SU-DHL-6 (cell line): ENCODE results near the gene AKAP6.

ENCODE experiments used
- H2AFZ ChIP-seq: fragments of 200-600 bp; sonication (generic); 2 replicates; pipeline ENCODE4 v1.6.1; 2014; ENCODE audit warnings: low read depth, mild to moderate bottlenecking, moderate library complexity, mixed read lengths, antibody characterized with exemption, low read length; ENCODE audit not compliant: severe bottlenecking
- H3F3A ChIP-seq: fragments of 200-600 bp; shearing (Covaris generic); 2 replicates; pipeline ENCODE4 v1.6.0; 2016; ENCODE audit warnings: antibody characterized with exemption, mild to moderate bottlenecking; ENCODE audit not compliant: insufficient read depth
- H3K27ac ChIP-seq: fragments of 200-600 bp; sonication (generic); 2 replicates; pipeline ENCODE4 v1.5.1; 2016; ENCODE audit warnings: low read depth, mild to moderate bottlenecking, low read length, moderate library complexity, mixed read lengths
- H3K27me3 ChIP-seq: fragments of 200-600 bp; sonication (generic), shearing (Covaris generic); 2 replicates; pipeline ENCODE4 v1.6.0; 2014; ENCODE audit warnings: mild to moderate bottlenecking, low read length
- H3K36me3 ChIP-seq: fragments of 200-600 bp; sonication (generic); 2 replicates; pipeline ENCODE4 v1.6.1; 2014; ENCODE audit warnings: mild to moderate bottlenecking, low read length, mixed read lengths
- H3K4me2 ChIP-seq: fragments of 300-600, 200-600 bp; shearing (Covaris generic), sonication (generic); 2 replicates; pipeline ENCODE4 v1.6.0; 2014; ENCODE audit warnings: low read length, low read depth, mild to moderate bottlenecking; ENCODE audit not compliant: poor library complexity, severe bottlenecking
- H3K4me3 ChIP-seq: fragments of 200-600 bp; sonication (generic); 2 replicates; pipeline ENCODE4 v1.5.1; 2014; ENCODE audit warnings: antibody characterized with exemption, low read length, mild to moderate bottlenecking, mixed read lengths; ENCODE audit not compliant: insufficient read depth, poor library complexity, severe bottlenecking
- H3K79me2 ChIP-seq: fragments of 200-600 bp; sonication (generic); 2 replicates; pipeline ENCODE4 v1.6.1; 2014; ENCODE audit warnings: mild to moderate bottlenecking, low read length, moderate library complexity; ENCODE audit not compliant: insufficient read depth
- H3K9ac ChIP-seq: fragments of 200-600 bp; sonication (generic); 2 replicates; pipeline ENCODE4 v1.7.0; 2014; ENCODE audit warnings: mild to moderate bottlenecking, low read length
- H3K9me2 ChIP-seq: fragments of 200-600 bp; sonication (generic); replicated peaks from 2 replicates; pipeline ENCODE4 v1.6.1; 2014; ENCODE audit warnings: low read length; ENCODE audit not compliant: insufficient read depth
- H3K9me3 ChIP-seq: fragments of 200-600 bp; sonication (generic); 2 replicates; pipeline ENCODE4 v1.6.1; 2014; ENCODE audit warnings: low read length, mixed read lengths; ENCODE audit not compliant: insufficient read depth
- H4K20me1 ChIP-seq: fragments of 200-600 bp; sonication (generic); 2 replicates; pipeline ENCODE4 v1.6.1; 2014; ENCODE audit warnings: low read depth, mild to moderate bottlenecking, antibody characterized with exemption, low read length, moderate library complexity, mixed read lengths
- CTCF ChIP-seq: fragments of 200-600 bp; sonication (generic); IDR thresholded peaks from one replicate; pipeline ENCODE4 v1.5.1; 2017; ENCODE audit warnings: antibody characterized with exemption, mild to moderate bottlenecking, low read length, moderate library complexity; ENCODE audit not compliant: insufficient read depth, poor library complexity, severe bottlenecking
- EZH2phosphoT487 ChIP-seq: fragments of 200-600 bp; sonication (generic), shearing (Covaris generic); conservative IDR thresholded peaks from 2 replicates; pipeline ENCODE4 v1.6.1; 2018; ENCODE audit warnings: mild to moderate bottlenecking, antibody characterized with exemption, low read length, moderate library complexity, mixed read lengths

Gene AKAP6

GRCh38 chr14:32607399-32607798 lies 278.3 kb downstream of the AKAP6 start:
- Histone ChIP-seq H4K20me1 (no peaks in the 10 kb centered on the region), H3F3A (no peaks in the 10 kb centered on the region), H3K27me3 (no peaks in the 10 kb centered on the region), H3K4me3 (no peak overlapping the region), H3K4me2 (no peak overlapping the region), H3K9me3 (no peaks in the 10 kb centered on the region), H3K36me3 (no peaks in the 10 kb centered on the region), H2AFZ (no peak overlapping the region), H3K9me2 (no peaks in the 10 kb centered on the region), H3K27ac (no peak overlapping the region), H3K9ac (no peak overlapping the region), H3K79me2 (no peaks in the 10 kb centered on the region)
- no peak for TF ChIP-seq CTCF
- TF ChIP-seq EZH2phosphoT487, result no peak

GRCh38 chr14:32608857-32609256 lies 279.8 kb downstream of the AKAP6 start:
- no peak for TF ChIP-seq CTCF
- TF ChIP-seq EZH2phosphoT487, result no peak

GRCh38 chr14:32609388-32609787 lies 280.3 kb downstream of the AKAP6 start:
- H3K79me2 ChIP-seq, result no peaks in the 10 kb centered on the region
- no peaks in the 10 kb centered on the region for H4K20me1 ChIP-seq
- no peaks in the 10 kb centered on the region for H3K9me3 ChIP-seq
- H3K27me3 ChIP-seq, result no peaks in the 10 kb centered on the region
- H3K36me3 ChIP-seq, result no peaks in the 10 kb centered on the region
- H3K4me2 ChIP-seq, result no peak overlapping the region
- TF ChIP-seq EZH2phosphoT487 (no peak), CTCF (no peak)
- no peaks in the 10 kb centered on the region for H3F3A ChIP-seq
- no peak overlapping the region for H3K27ac ChIP-seq
- H2AFZ ChIP-seq, result no peak overlapping the region
- no peak overlapping the region for H3K9ac ChIP-seq
- H3K9me2 ChIP-seq, result no peaks in the 10 kb centered on the region
- no peak overlapping the region for H3K4me3 ChIP-seq

More at GRCh38 chr14:32608857-32609256, 279.8 kb downstream of the AKAP6 start:
- no peaks in the 10 kb centered on the region for H3K9me3 ChIP-seq
- H3K36me3 ChIP-seq, result no peaks in the 10 kb centered on the region
- no peaks in the 10 kb centered on the region for H3K9me2 ChIP-seq
- no peak overlapping the region for H3K27ac ChIP-seq
- no peaks in the 10 kb centered on the region for H3K79me2 ChIP-seq
- H3K4me3 ChIP-seq, result no peak overlapping the region
- no peaks in the 10 kb centered on the region for H3F3A ChIP-seq
- H3K4me2 ChIP-seq, result no peak overlapping the region
- H2AFZ ChIP-seq, result no peak overlapping the region
- H3K9ac ChIP-seq, result no peak overlapping the region
- H4K20me1 ChIP-seq, result no peaks in the 10 kb centered on the region
- H3K27me3 ChIP-seq, result no peaks in the 10 kb centered on the region

GRCh38 chr14:32611752-32612151 lies 282.7 kb downstream of the AKAP6 start:
- Histone ChIP-seq H3K36me3 (no peaks in the 10 kb centered on the region), H3F3A (no peaks in the 10 kb centered on the region), H2AFZ (no peak overlapping the region), H3K79me2 (no peaks in the 10 kb centered on the region), H3K9me2 (no peaks in the 10 kb centered on the region), H3K9me3 (no peaks in the 10 kb centered on the region), H3K4me3 (no peak overlapping the region), H3K9ac (no peak overlapping the region), H3K27me3 (no peaks in the 10 kb centered on the region), H3K27ac (no peak overlapping the region), H3K4me2 (no peak overlapping the region), H4K20me1 (no peaks in the 10 kb centered on the region)
- no peak for TF ChIP-seq EZH2phosphoT487
- no peak for TF ChIP-seq CTCF
